SK-N-MC (cell line): ENCODE results near the gene PACRG.

Source experiments
- EZH2 ChIP-seq: fragments of 200-600 bp; sonication (generic); IDR thresholded peaks from one replicate; pipeline ENCODE4 v1.6.1; 2017; ENCODE audit warnings: antibody characterized with exemption
- POLR2AphosphoS5 ChIP-seq: IDR thresholded peaks from 2 replicates; pipeline ENCODE4 v1.6.1; 2012; ENCODE audit warnings: mild to moderate bottlenecking, low read depth, low read length, borderline replicate concordance

- no peak for TF ChIP-seq EZH2
- no peak for TF ChIP-seq POLR2AphosphoS5
Measured at GRCh38 chr6:162704001-162704400, 23.8 kb upstream of the PACRG start.
